Caco-2 (cell line): ENCODE data around the gene RANBP10. TPM values are rescaled to one million over a fixed set of nuclear protein-coding genes. Genes with fewer than 3 reads are reported as not detected.

Source experiments
- BruUV-seq: library from RNA; stranded (reverse); fragments of 400-500 nt; replicated peaks from 2 replicates; lab custom pipeline; 2021; lab: Mats Ljungman, UMichigan
- CTCF ChIA-PET: fragments of 300-600 bp; sonication (Branson Sonifier 250); formaldehyde crosslinking; loops from one replicate; lab custom pipeline; 2022; ENCODE audit warnings: antibody characterized with exemption; lab: Charles Lee
- POLR2A ChIA-PET: fragments of 300-600 bp; sonication (Branson Sonifier 250); formaldehyde crosslinking; loops from one replicate; lab custom pipeline; 2022; ENCODE audit warnings: antibody characterized with exemption; lab: Charles Lee
- DNase-seq, 2 experiments: peaks; one replicate each; pipeline versions ENCODE4 v3.0.0 to v3.0.0-alpha.2; 2020 to 2022
- H3K27me3 ChIP-seq: replicated peaks from 2 replicates; pipeline ENCODE4 v1.6.0; 2011; ENCODE audit warnings: low read length; ENCODE audit not compliant: control insufficient read depth, insufficient read depth
- H3K36me3 ChIP-seq: 2 replicates; pipeline ENCODE4 v1.5.1; 2011; ENCODE audit warnings: low read length; ENCODE audit not compliant: control insufficient read depth, insufficient read depth
- H3K4me1 ChIP-seq: fragments of 250-450 bp; sonication (Bioruptor Pico); 2 replicates; pipeline ENCODE4 v1.5.1; 2020; ENCODE audit warnings: mild to moderate bottlenecking
- H3K4me3 ChIP-seq: 2 replicates; pipeline ENCODE4 v1.5.1; 2011; ENCODE audit warnings: low read depth, mild to moderate bottlenecking, control low read depth, low read length
- H3K9me3 ChIP-seq: fragments of 250-450 bp; sonication (Bioruptor Pico); 2 replicates; pipeline ENCODE4 v1.5.1; 2020; ENCODE audit warnings: mild to moderate bottlenecking, moderate library complexity
- H3K27ac Mint-ChIP-seq: one replicate; pipeline ENCODE4 v1.8.0; 2022; ENCODE audit warnings: mixed read lengths; ENCODE audit not compliant: unreplicated experiment
- H3K27me3 Mint-ChIP-seq: one replicate; pipeline ENCODE4 v1.8.0; 2022; ENCODE audit warnings: mixed read lengths; ENCODE audit not compliant: insufficient read depth, unreplicated experiment
- H3K36me3 Mint-ChIP-seq: one replicate; pipeline ENCODE4 v1.8.0; 2022; ENCODE audit warnings: mild to moderate bottlenecking, mixed read lengths; ENCODE audit not compliant: insufficient read depth, unreplicated experiment
- H3K4me1 Mint-ChIP-seq: one replicate; pipeline ENCODE4 v1.8.0; 2022; ENCODE audit warnings: low read depth, mixed read lengths; ENCODE audit not compliant: unreplicated experiment
- H3K4me3 Mint-ChIP-seq: one replicate; pipeline ENCODE4 v1.8.0; 2022; ENCODE audit warnings: mild to moderate bottlenecking, moderate library complexity, mixed read lengths; ENCODE audit not compliant: unreplicated experiment
- H3K9me3 Mint-ChIP-seq: one replicate; pipeline ENCODE4 v1.8.0; 2022; ENCODE audit warnings: mixed read lengths; ENCODE audit not compliant: unreplicated experiment
- CTCF ChIP-seq, 2 experiments: fragments of 200-600 bp in 1 of 2; IDR thresholded peaks; 1 replicate in 1 of 2; 2 replicates in 1 of 2; pipeline versions ENCODE4 v1.5.1 to v1.8.0; 2011 to 2022; ENCODE audit warnings: antibody characterized with exemption in 1 of 2, control low read depth in 1 of 2, inconsistent platforms in 1 of 2, low read depth in 1 of 2, low read length in 1 of 2, mild to moderate bottlenecking in 1 of 2, moderate library complexity in 1 of 2; ENCODE audit not compliant: insufficient read depth in 1 of 2, severe bottlenecking in 1 of 2, unreplicated experiment in 1 of 2
- intact Hi-C: fragments of 100-400 bp; cut with micrococcal nuclease; formaldehyde crosslinking; loops from one replicate; pipeline ENCODE4 v1.10.0; 2022; ENCODE audit not compliant: unreplicated experiment
- total RNA-seq: library from RNA; stranded (reverse); gene quantifications from 2 replicates; pipeline ENCODE4 v1.2.3, GENCODE V29; 2022

Gene RANBP10
- total RNA-seq, 1 experiment from 2014 or later, result 21.8 TPM

DNA sequence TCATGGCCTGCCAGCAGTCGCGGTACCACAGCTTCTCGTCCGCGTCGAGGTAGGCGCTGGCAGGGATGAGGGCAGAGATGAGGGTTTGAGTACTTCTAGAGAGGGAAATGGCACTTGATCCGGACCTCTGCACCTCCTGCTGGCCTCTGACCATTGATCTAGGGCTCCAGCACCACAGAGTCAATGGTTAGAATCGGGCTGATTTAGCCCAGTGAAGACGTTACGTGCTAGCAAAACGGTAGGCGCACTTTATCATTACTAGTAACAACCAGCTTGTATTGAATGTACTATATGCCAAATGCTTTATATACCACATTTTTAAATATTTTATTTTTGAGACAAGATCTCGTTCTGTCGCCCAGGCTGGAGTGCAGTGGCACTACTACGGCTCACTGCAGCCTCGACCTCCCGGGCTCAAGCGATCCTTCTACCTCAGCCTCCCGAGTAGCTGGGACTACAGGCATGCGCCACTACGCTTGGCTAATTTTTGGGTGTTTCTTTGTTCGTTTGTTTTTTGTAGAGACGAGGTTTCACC lies 855 bp upstream of the RANBP10 start:
- no peak for DNase-seq
- Mint-ChIP-seq H3K9me3 (no peaks in the 10 kb centered on the region), H3K36me3 (peaks cover 33% of the 10 kb centered on the region), H3K4me3 (peak overlapping the region; percentile 83), H3K27me3 (no peaks in the 10 kb centered on the region), H3K4me1 (peaks cover 9% of the 10 kb centered on the region), H3K27ac (peak overlapping the region; percentile 81)
- peak in 1 of 2 experiments; percentile 25 for TF ChIP-seq CTCF (IDR thresholded peaks at IDR 0.05; ENCODE audit: insufficient read depth in 1 of 2, low read depth in 1 of 2, low read length in 1 of 2, severe bottlenecking in 1 of 2, unreplicated experiment in 1 of 2)
- no peaks in the 10 kb centered on the region for H3K27me3 ChIP-seq
- peak overlapping the region; percentile 88 for H3K4me3 ChIP-seq
- no TSS peak for BruUV-seq
- H3K9me3 ChIP-seq, result no peaks in the 10 kb centered on the region
- POLR2A ChIA-PET, result interaction anchor here (0.5 to 2.0 kb wide), 15 partner anchors 9 to 783 kb away, joined by 3 to 18 read pairs (median 5); partner anchors contain the start of genes ACD, CENPT, GFOD2 and NFATC3
- CTCF ChIA-PET, result interaction anchor here (0.6 to 3.0 kb wide), 18 partner anchors 8 to 379 kb away, joined by 3 to 47 read pairs (median 6); partner anchors contain the start of genes ACD, ATP6V0D1, EDC4 and GFOD2
- peaks cover 10% of the 10 kb centered on the region; the same call in 1 of the 2 replicates for H3K4me1 ChIP-seq
- intact Hi-C loops, result loop anchor here (2.0 to 10.0 kb wide), 3 partner anchors 40 to 282 kb away; partner anchors contain the start of genes CENPT, CTCF, NUTF2 and RIPOR1
- H3K36me3 ChIP-seq, result 0 out of 2 replicates have a peak, but pooled peaks cover 1% of the 10 kb centered on the region

DNA sequence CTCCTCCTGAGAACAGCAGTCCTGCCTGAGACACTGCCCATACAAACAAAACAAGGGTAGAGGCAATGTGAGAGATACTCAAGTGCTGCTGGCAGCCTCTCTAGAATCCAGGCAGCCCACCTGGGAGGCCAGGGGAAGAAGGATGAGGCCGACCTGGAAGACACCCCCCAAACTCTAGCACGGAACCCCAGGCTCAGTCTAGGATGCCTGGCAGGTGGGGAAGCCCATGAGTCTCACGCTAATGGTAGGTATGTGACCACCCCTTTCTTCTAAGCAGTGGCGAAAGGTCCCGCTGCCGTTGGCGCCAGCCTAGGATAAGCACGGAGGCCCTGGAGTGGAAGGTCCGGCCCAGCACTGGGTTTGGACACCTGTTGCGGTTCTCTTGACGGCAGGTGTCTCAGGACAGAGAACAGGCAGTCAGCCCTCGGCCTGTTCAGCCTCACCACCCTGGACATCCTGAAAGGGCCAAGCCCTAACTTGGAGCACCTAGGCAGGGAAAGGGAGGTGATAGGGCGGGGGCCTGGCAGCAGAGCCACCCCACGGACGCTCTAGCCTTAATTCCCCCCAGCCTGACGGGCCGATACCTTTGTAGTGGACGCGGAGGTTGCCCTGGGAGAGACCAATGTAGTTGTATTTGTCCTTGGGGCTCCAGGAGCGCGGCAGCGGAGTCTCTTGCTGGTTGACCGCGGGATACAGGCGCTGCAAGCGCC lies 487 bp downstream of the RANBP10 start:
- H3K4me1 Mint-ChIP-seq, result peaks cover 9% of the 10 kb centered on the region
- H3K27me3 Mint-ChIP-seq, result no peaks in the 10 kb centered on the region
- peaks cover 33% of the 10 kb centered on the region for H3K36me3 Mint-ChIP-seq
- H3K9me3 ChIP-seq, result no peaks in the 10 kb centered on the region
- peak overlapping the region; percentile 81 for H3K27ac Mint-ChIP-seq
- peaks cover 10% of the 10 kb centered on the region; the same call in 1 of the 2 replicates for H3K4me1 ChIP-seq
- ChIA-PET CTCF (interaction anchor here (0.6 to 3.0 kb wide), 24 partner anchors 10 to 736 kb away, joined by 3 to 47 read pairs (median 4); partner anchors contain the start of genes ACD, ATP6V0D1, EDC4 and GFOD2), POLR2A (interaction anchor here (0.7 to 2.0 kb wide), 15 partner anchors 11 to 430 kb away, joined by 3 to 18 read pairs (median 4); partner anchors contain the start of genes ACD, CENPT, GFOD2 and NFATC3)
- no peak for TF ChIP-seq CTCF (IDR thresholded peaks at IDR 0.05; ENCODE audit: insufficient read depth in 1 of 2, low read depth in 1 of 2, low read length in 1 of 2, severe bottlenecking in 1 of 2, unreplicated experiment in 1 of 2)
- no peaks in the 10 kb centered on the region for H3K27me3 ChIP-seq
- DNase-seq, result peak in 1 of 2 experiments; percentile 49
- peak overlapping the region; percentile 88 for H3K4me3 ChIP-seq
- peak overlapping the region; percentile 83 for H3K4me3 Mint-ChIP-seq
- H3K9me3 Mint-ChIP-seq, result no peaks in the 10 kb centered on the region
- no TSS peak for BruUV-seq
- 0 out of 2 replicates have a peak, but pooled peaks cover 1% of the 10 kb centered on the region for H3K36me3 ChIP-seq
- intact Hi-C loops, result loop anchor here (1.0 to 10.0 kb wide), 5 partner anchors 41 to 281 kb away; partner anchors contain the start of genes CENPT, CTCF, GFOD2 and NUTF2
